Mucosa of descending colon (tissue), 3 donors: ENCODE results near the gene FBXO48. TPM values are rescaled to one million over a fixed set of nuclear protein-coding genes. Genes with fewer than 3 reads are reported as not detected.

ENCODE experiments used
- ATAC-seq: fragments of 200-7000 bp; cut with Tn5 transposase; one replicate; pipeline ENCODE4 v1.9.1; 2020; ENCODE audit warnings: mild to moderate bottlenecking, moderate library complexity
- DNase-seq, 3 donors: peaks; one replicate each; pipeline ENCODE4 v3.0.0-alpha.2; 2020
- H3K36me3 ChIP-seq: fragments of 200-600 bp; one replicate; pipeline ENCODE4 v1.8.0; 2021; ENCODE audit warnings: low read depth, mild to moderate bottlenecking
- H3K4me1 ChIP-seq: fragments of 200-600 bp; one replicate; pipeline ENCODE4 v1.8.0; 2021; ENCODE audit warnings: low read depth, mild to moderate bottlenecking
- H3K4me3 ChIP-seq: fragments of 200-600 bp; one replicate; pipeline ENCODE4 v1.8.0; 2021; ENCODE audit warnings: mild to moderate bottlenecking
- H3K9me3 ChIP-seq: fragments of 200-600 bp; one replicate; pipeline ENCODE4 v1.8.0; 2021; ENCODE audit warnings: mild to moderate bottlenecking
- intact Hi-C, 2 donors: fragments of 100-400 bp; cut with DNase I in 1 of 2; cut with micrococcal nuclease in 1 of 2; formaldehyde crosslinking; loops; one replicate each; pipeline versions ENCODE4 v1.11.0 to v1.11.1; 2022; cut with DNase I, micrococcal nuclease
- total RNA-seq, 3 donors: library from RNA; stranded (reverse); fragmentation: NEBNext Ultra II Directional in 2 of 3; extraction: Animal tissue kit (Norgen Biotek cat#: 25700) in 2 of 3; gene quantifications; one replicate each; pipeline versions ENCODE4 v1.2.1 to v1.2.4, GENCODE V29; 2021 to 2023
- TF ChIP-seq, protein P1 (sequence below): fragments of 200-600 bp; IDR thresholded peaks from one replicate; pipeline ENCODE4 v1.8.0; 2022; ENCODE audit warnings: antibody characterized with exemption, mild to moderate bottlenecking
- donor health status: DM: no; HTN: no; CAD: no; lungs with moderate emphysema.
- donor health status: DM: no; HTN: no; CAD: no.
- donor health status: DM: no; HTN: yes; CAD: no.

FBXO48 gene
- total RNA-seq, 3 donors from 2014 or later: 1.5 to 2.6 (median 1.9) TPM

DNA sequence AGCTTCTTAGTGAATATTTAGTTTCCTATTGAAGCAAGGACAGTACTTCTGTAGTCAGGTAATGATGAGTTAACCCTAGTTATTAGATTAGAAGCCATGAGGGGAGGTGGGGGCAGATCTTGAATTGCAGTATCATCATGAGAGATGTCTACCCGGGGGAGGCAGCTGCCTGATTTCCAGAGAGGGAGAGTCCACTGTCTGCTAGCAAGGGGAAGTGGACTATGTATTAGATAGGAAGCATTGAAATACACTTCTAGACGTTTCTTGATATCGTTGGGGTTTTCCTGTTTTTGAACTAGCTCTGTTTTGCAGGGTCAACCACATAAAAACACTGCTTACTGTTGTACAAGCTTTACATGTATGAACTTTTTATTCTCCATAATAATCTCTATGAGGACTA, 39.1 kb upstream of the FBXO48 start:
- intact Hi-C loops: no loop called here
- no peak overlapping the region for H3K4me3 ChIP-seq
- no peaks in the 10 kb centered on the region for H3K36me3 ChIP-seq
- no peaks in the 10 kb centered on the region for H3K4me1 ChIP-seq
- DNase-seq: no peak
- ATAC-seq: peak; percentile 15
- TF ChIP-seq, protein P1, sequence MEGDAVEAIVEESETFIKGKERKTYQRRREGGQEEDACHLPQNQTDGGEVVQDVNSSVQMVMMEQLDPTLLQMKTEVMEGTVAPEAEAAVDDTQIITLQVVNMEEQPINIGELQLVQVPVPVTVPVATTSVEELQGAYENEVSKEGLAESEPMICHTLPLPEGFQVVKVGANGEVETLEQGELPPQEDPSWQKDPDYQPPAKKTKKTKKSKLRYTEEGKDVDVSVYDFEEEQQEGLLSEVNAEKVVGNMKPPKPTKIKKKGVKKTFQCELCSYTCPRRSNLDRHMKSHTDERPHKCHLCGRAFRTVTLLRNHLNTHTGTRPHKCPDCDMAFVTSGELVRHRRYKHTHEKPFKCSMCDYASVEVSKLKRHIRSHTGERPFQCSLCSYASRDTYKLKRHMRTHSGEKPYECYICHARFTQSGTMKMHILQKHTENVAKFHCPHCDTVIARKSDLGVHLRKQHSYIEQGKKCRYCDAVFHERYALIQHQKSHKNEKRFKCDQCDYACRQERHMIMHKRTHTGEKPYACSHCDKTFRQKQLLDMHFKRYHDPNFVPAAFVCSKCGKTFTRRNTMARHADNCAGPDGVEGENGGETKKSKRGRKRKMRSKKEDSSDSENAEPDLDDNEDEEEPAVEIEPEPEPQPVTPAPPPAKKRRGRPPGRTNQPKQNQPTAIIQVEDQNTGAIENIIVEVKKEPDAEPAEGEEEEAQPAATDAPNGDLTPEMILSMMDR: no peak
- no peaks in the 10 kb centered on the region for H3K9me3 ChIP-seq

GRCh38 chr2:68505603-68506159, 38.6 kb upstream of the FBXO48 start:
- TF ChIP-seq, protein P1: no peak
- no peak overlapping the region for H3K4me3 ChIP-seq
- intact Hi-C loops: no loop called here
- H3K4me1 ChIP-seq: no peaks in the 10 kb centered on the region
- H3K9me3 ChIP-seq: no peaks in the 10 kb centered on the region
- ATAC-seq (no peak), DNase-seq (no peak)
- no peaks in the 10 kb centered on the region for H3K36me3 ChIP-seq

DNA sequence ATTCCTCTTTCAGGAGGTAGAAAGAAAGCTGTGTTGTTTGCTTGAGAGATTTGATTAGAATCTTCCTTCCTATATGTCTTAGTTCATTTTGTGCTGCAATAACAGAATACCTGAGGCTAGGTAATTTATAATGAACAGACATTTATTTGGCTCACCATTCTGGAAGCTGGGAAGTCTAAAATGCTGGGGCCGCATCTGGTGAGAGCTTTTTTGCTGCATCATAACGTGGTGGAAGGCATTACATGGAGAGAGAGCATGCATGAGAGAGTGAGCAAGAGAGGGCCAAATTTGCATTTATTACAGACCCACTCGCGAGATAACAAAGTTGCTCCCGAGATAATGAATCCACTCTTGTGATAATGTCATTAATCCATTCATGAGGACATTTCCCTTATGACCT, 34.7 kb upstream of the FBXO48 start:
- Histone ChIP-seq H3K4me3 (no peak overlapping the region), H3K4me1 (no peaks in the 10 kb centered on the region), H3K36me3 (no peaks in the 10 kb centered on the region), H3K9me3 (peaks cover 1% of the 10 kb centered on the region)
- TF ChIP-seq, protein P1: no peak
- intact Hi-C loops: no loop called here
- ATAC-seq (no peak), DNase-seq (no peak)

- intact Hi-C loops: no loop called here
- Histone ChIP-seq H3K36me3 (no peaks in the 10 kb centered on the region), H3K4me1 (no peaks in the 10 kb centered on the region), H3K9me3 (peaks cover 12% of the 10 kb centered on the region), H3K4me3 (no peak overlapping the region)
- no peak for ATAC-seq
- TF ChIP-seq, protein P1: no peak
- DNase-seq: no peak
Observed at GRCh38 chr2:68500649-68501048, 33.6 kb upstream of the FBXO48 start.

- TF ChIP-seq, protein P1: no peak
- no peak overlapping the region for H3K4me3 ChIP-seq
- no peak for ATAC-seq
- no peaks in the 10 kb centered on the region for H3K4me1 ChIP-seq
- intact Hi-C loops: no loop called here
- peaks cover 13% of the 10 kb centered on the region for H3K9me3 ChIP-seq
- DNase-seq: no peak
- no peaks in the 10 kb centered on the region for H3K36me3 ChIP-seq
Observed at GRCh38 chr2:68499133-68499532, 32.0 kb upstream of the FBXO48 start.

DNA sequence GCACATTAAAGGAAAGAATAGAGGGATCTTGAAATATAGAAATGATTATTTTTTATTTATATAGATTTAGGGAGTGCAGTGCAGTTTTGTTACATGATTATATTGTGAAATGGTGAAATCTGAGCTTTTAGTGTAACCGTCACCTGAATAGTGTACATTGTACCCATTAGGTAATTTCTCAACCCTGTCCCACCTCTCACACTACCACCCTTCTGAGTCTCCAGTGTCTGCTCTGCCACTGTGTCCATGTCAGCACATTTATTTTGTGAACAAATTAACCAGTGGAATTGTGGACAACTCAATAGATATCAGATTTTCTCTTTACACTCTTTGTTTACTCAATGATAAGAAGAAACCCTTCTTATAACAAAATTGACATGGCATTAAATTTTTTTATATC, 24.5 kb upstream of the FBXO48 start:
- Histone ChIP-seq H3K36me3 (no peaks in the 10 kb centered on the region), H3K4me3 (no peak overlapping the region), H3K4me1 (no peaks in the 10 kb centered on the region), H3K9me3 (peaks cover 10% of the 10 kb centered on the region)
- intact Hi-C loops: no loop called here
- DNase-seq (no peak), ATAC-seq (no peak)
- TF ChIP-seq, protein P1: no peak
